Endothelial cell of umbilical vein (primary cell): ENCODE results near the gene PTGIR. TPM values are rescaled to one million over a fixed set of nuclear protein-coding genes. Genes with fewer than 3 reads are reported as not detected.

ENCODE experiments used
- BruUV-seq: library from RNA; stranded (reverse); fragments of 400-500 nt; replicated peaks from 2 replicates; lab custom pipeline; 2021; lab: Mats Ljungman, UMichigan
- CTCF ChIA-PET: fragments of 300-600, 350-600 bp; sonication (Branson Sonifier 250); formaldehyde crosslinking; loops from one replicate; lab custom pipeline; 2021; ENCODE audit warnings: antibody characterized with exemption, inconsistent platforms; lab: Charles Lee
- POLR2A ChIA-PET: fragments of 300-600, 350-600 bp; sonication (Branson Sonifier 250); formaldehyde crosslinking; loops from one replicate; lab custom pipeline; 2021; ENCODE audit warnings: antibody characterized with exemption, inconsistent platforms; lab: Charles Lee
- DNase-seq: peaks from one replicate; pipeline ENCODE4 v3.0.0-alpha.2; 2011; ENCODE audit warnings: low read depth, low spot score
- FAIRE-seq: peaks from 2 replicates; lab custom pipeline; 2011; peaks lifted over from hg19 to GRCh38; lab: Jason Lieb, UNC
- H2AFZ ChIP-seq: 2 replicates; pipeline ENCODE4 v1.6.0; 2012; ENCODE audit warnings: low read depth, low read length, control low read depth, inconsistent platforms
- H3K27ac ChIP-seq: 2 replicates; pipeline ENCODE4 v1.5.1; 2011; ENCODE audit warnings: low read depth, mild to moderate bottlenecking, control low read depth, low read length, moderate library complexity; ENCODE audit not compliant: insufficient read depth
- H3K27me3 ChIP-seq, 2 experiments: 2 replicates each; pipeline versions ENCODE4 v1.6.0 to v1.6.1; 2011; ENCODE audit warnings: low read length in 2 of 2, mixed read lengths in 1 of 2; ENCODE audit not compliant: control insufficient read depth in 2 of 2, insufficient read depth in 2 of 2
- H3K36me3 ChIP-seq, 2 experiments: 2 replicates in 1 of 2; 3 replicates in 1 of 2; pipeline ENCODE4 v1.5.1; 2011; ENCODE audit warnings: low read length in 2 of 2, mild to moderate bottlenecking in 1 of 2, moderate library complexity in 1 of 2; ENCODE audit not compliant: control insufficient read depth in 2 of 2, insufficient read depth in 2 of 2; ENCODE audit errors: extremely low read depth in 1 of 2
- H3K4me1 ChIP-seq: 3 replicates; pipeline ENCODE4 v1.5.1; 2011; ENCODE audit warnings: mild to moderate bottlenecking, low read length; ENCODE audit not compliant: control insufficient read depth, insufficient read depth; ENCODE audit errors: extremely low read depth
- H3K4me2 ChIP-seq: 2 replicates; pipeline ENCODE4 v1.6.1; 2011; ENCODE audit warnings: low read length, control low read depth, mixed read lengths; ENCODE audit not compliant: insufficient read depth
- H3K4me3 ChIP-seq, 3 experiments: fragments of 200-600 bp in 1 of 3; sonication (generic), shearing (Covaris generic) in 1 of 3; replicated peaks in 1 of 3; 2 replicates each; pipeline ENCODE4 v1.5.1; 2011 to 2016; ENCODE audit warnings: control low read depth in 3 of 3, low read length in 3 of 3, mild to moderate bottlenecking in 2 of 3, inconsistent platforms in 1 of 3, low read depth in 1 of 3, moderate library complexity in 1 of 3; ENCODE audit not compliant: insufficient read depth in 1 of 3
- H3K79me2 ChIP-seq: 2 replicates; pipeline ENCODE4 v1.6.0; 2012; ENCODE audit warnings: low read length, inconsistent platforms; ENCODE audit not compliant: control insufficient read depth, insufficient read depth
- H3K9ac ChIP-seq: replicated peaks from 2 replicates; pipeline ENCODE3; 2011; ENCODE audit warnings: low read length, control low read depth; ENCODE audit not compliant: insufficient read depth; ENCODE audit errors: extremely low read depth
- H3K9me1 ChIP-seq: replicated peaks from 3 replicates; pipeline ENCODE4 v1.6.0; 2011; ENCODE audit warnings: mild to moderate bottlenecking, low read length; ENCODE audit not compliant: control insufficient read depth, insufficient read depth; ENCODE audit errors: extremely low read depth
- H3K9me3 ChIP-seq: replicated peaks from 2 replicates; pipeline ENCODE4 v1.5.1; 2012; ENCODE audit warnings: low read length, inconsistent platforms; ENCODE audit not compliant: control insufficient read depth, insufficient read depth
- H4K20me1 ChIP-seq: replicated peaks from 2 replicates; pipeline ENCODE3; 2011; ENCODE audit warnings: mild to moderate bottlenecking, low read length; ENCODE audit not compliant: control insufficient read depth, insufficient read depth; ENCODE audit errors: extremely low read depth
- CTCF ChIP-seq, 2 donors: IDR thresholded peaks; 1 replicate in 1 of 2; 2 replicates in 1 of 2; pipeline ENCODE4 v1.5.1; 2011; ENCODE audit warnings: low read length in 2 of 2, mild to moderate bottlenecking in 2 of 2, moderate library complexity in 2 of 2, control low read depth in 1 of 2, inconsistent platforms in 1 of 2, low read depth in 1 of 2; ENCODE audit not compliant: insufficient read depth in 1 of 2; ENCODE audit errors: extremely low read depth in 1 of 2
- EZH2 ChIP-seq: IDR thresholded peaks from 2 replicates; pipeline ENCODE4 v1.6.1; 2012; ENCODE audit warnings: borderline replicate concordance, low read depth, mild to moderate bottlenecking, moderate library complexity, low read length, inconsistent platforms; ENCODE audit not compliant: severe bottlenecking
- FOS ChIP-seq: IDR thresholded peaks from 2 replicates; pipeline ENCODE4 v1.6.1; 2011; ENCODE audit warnings: mild to moderate bottlenecking, low read length, moderate library complexity, borderline replicate concordance; ENCODE audit not compliant: insufficient read depth
- JUN ChIP-seq: IDR thresholded peaks from 2 replicates; pipeline ENCODE4 v1.6.1; 2011; ENCODE audit warnings: borderline replicate concordance, low read depth; ENCODE audit not compliant: insufficient read length, insufficient read depth
- MAX ChIP-seq: IDR thresholded peaks from 2 replicates; pipeline ENCODE4 v1.6.1; 2011; ENCODE audit not compliant: insufficient read depth, insufficient read length
- MYC ChIP-seq: IDR thresholded peaks from one replicate; pipeline ENCODE4 v1.6.1; 2011; ENCODE audit warnings: mild to moderate bottlenecking, low read depth, low read length
- POLR2A ChIP-seq: IDR thresholded peaks from 2 replicates; pipeline ENCODE4 v1.6.1; 2012; ENCODE audit warnings: low read depth, mild to moderate bottlenecking, control low read depth, low read length
- POLR2AphosphoS5 ChIP-seq: IDR thresholded peaks from 2 replicates; pipeline ENCODE4 v1.6.1; 2012; ENCODE audit warnings: low read depth, mild to moderate bottlenecking, control low read depth, low read length, moderate library complexity; ENCODE audit not compliant: insufficient read depth
- dilution Hi-C: fragments of 300-500 bp; cut with MboI; formaldehyde crosslinking; loops from one replicate; pipeline ENCODE4 v1.15.0; 2019; ENCODE audit warnings: low sequenced_read_pairs; ENCODE audit not compliant: extremely low pct_ligation_motif_present
- intact Hi-C: fragments of 100-400 bp; cut with micrococcal nuclease; formaldehyde crosslinking; loops from one replicate; pipeline ENCODE4 v1.10.0; 2022
- polyA plus RNA-seq, 4 experiments: library from polyadenylated mRNA; depleted of rRNA in 3 of 4; stranded (reverse) in 3 of 4; unstranded in 1 of 4; fragments of >200 nt; gene quantifications; 2 replicates each; pipeline versions ENCODE4 v1.2.1 to v1.2.3, GENCODE V29; 2011 to 2012; ENCODE audit warnings: missing spikeins in 1 of 4
- total RNA-seq: library from RNA; stranded (reverse); gene quantifications from 2 replicates; pipeline ENCODE4 v1.2.3, GENCODE V29; 2021

The PTGIR gene
- total and polyA plus RNA-seq, 2 donors (not counting 3 experiments of a cell fraction or from before 2014, with no cell fraction given), result 0.55 to 2.7 TPM

GRCh38 chr19:46609511-46610412, 15.1 kb downstream of the PTGIR start:
- intact Hi-C loops (no loop called here), dilution Hi-C loops (no loop called here)
- ChIA-PET POLR2A (interaction anchor here (0.6 kb wide), 1 partner anchor 146 kb away, joined by 3 read pairs; no protein-coding TSS in a partner anchor), CTCF (interaction anchor here (2.0 to 13.9 kb wide), 2 partner anchors 9 to 55 kb away, joined by 7 to 422 read pairs; partner anchors contain the start of genes CALM3 and DACT3)
- H3K27me3 ChIP-seq, result no peaks in the 10 kb centered on the region
- no peak for DNase-seq
- TSS peak; percentile 49 for BruUV-seq
- FAIRE-seq, result no peak
- H3K79me2 ChIP-seq, result peaks cover 17% of the 10 kb centered on the region
- H3K27ac ChIP-seq, result no peak overlapping the region
- H4K20me1 ChIP-seq, result no peaks in the 10 kb centered on the region
- H3K4me2 ChIP-seq, result no peak overlapping the region
- no peak overlapping the region for H3K9ac ChIP-seq
- no peaks in the 10 kb centered on the region for H3K9me3 ChIP-seq
- no peak overlapping the region for H2AFZ ChIP-seq
- TF ChIP-seq CTCF (IDR thresholded peaks at IDR 0.05; ENCODE audit: extremely low read depth in 1 of 2, insufficient read depth in 1 of 2, low read depth in 1 of 2, low read length in 2 of 2) (no peak), MAX (no peak), POLR2A (no peak), POLR2AphosphoS5 (no peak), FOS (no peak), EZH2 (no peak), JUN (no peak), MYC (no peak)
- H3K4me3 ChIP-seq, result no peak overlapping the region
- H3K9me1 ChIP-seq, result no peaks in the 10 kb centered on the region
- peaks cover 4% of the 10 kb centered on the region for H3K4me1 ChIP-seq
- peaks cover 13 to 51% of the 10 kb centered on the region in 2 experiments for H3K36me3 ChIP-seq
